Activated CD8-positive, alpha-beta T cell treated with anti-CD3 and anti-CD28 coated beads, Interleukin-2, amount 10 ng/mL, durations not matched to agents 7 days and 5 days (primary cell): ENCODE results near the gene HABP2. TPM values are rescaled to one million over a fixed set of nuclear protein-coding genes. Genes with fewer than 3 reads are reported as not detected.

Experiments used
- ATAC-seq: fragments of 150-1000 bp; cut with Tn5 transposase; one replicate; pipeline ENCODE4 v1.10.0; 2021; ENCODE audit warnings: moderate library complexity
- CTCF ChIA-PET: fragments of 350-600 bp; sonication (Branson Sonifier 250); formaldehyde crosslinking; loops from one replicate; lab custom pipeline; 2021; ENCODE audit warnings: antibody characterized with exemption; lab: Charles Lee
- POLR2A ChIA-PET: fragments of 350-600 bp; sonication (Branson Sonifier 250); formaldehyde crosslinking; loops from one replicate; lab custom pipeline; 2021; ENCODE audit warnings: antibody characterized with exemption; lab: Charles Lee
- DNase-seq: peaks from one replicate; pipeline ENCODE4 v3.0.0-alpha.2; 2020
- H3K27ac Mint-ChIP-seq: one replicate; pipeline ENCODE4 v1.8.0; 2021; ENCODE audit warnings: mild to moderate bottlenecking, mixed read lengths
- H3K27me3 Mint-ChIP-seq: one replicate; pipeline ENCODE4 v1.8.0; 2021; ENCODE audit warnings: low read depth, mixed read lengths
- H3K36me3 Mint-ChIP-seq: one replicate; pipeline ENCODE4 v1.8.0; 2021; ENCODE audit warnings: low read depth, mixed read lengths
- H3K4me1 Mint-ChIP-seq: one replicate; pipeline ENCODE4 v1.8.0; 2021; ENCODE audit warnings: low read depth, mixed read lengths
- H3K4me3 Mint-ChIP-seq: one replicate; pipeline ENCODE4 v1.8.0; 2021; ENCODE audit warnings: mild to moderate bottlenecking, mixed read lengths
- H3K9me3 Mint-ChIP-seq: one replicate; pipeline ENCODE4 v1.8.0; 2022; ENCODE audit warnings: mixed read lengths; ENCODE audit not compliant: insufficient read depth
- total RNA-seq, 2 experiments: library from RNA; stranded (reverse); gene quantifications; one replicate each; pipeline ENCODE4 v1.2.3, GENCODE V29; 2021

Gene HABP2
- total RNA-seq, 2 experiments from 2014 or later: not detected

DNA sequence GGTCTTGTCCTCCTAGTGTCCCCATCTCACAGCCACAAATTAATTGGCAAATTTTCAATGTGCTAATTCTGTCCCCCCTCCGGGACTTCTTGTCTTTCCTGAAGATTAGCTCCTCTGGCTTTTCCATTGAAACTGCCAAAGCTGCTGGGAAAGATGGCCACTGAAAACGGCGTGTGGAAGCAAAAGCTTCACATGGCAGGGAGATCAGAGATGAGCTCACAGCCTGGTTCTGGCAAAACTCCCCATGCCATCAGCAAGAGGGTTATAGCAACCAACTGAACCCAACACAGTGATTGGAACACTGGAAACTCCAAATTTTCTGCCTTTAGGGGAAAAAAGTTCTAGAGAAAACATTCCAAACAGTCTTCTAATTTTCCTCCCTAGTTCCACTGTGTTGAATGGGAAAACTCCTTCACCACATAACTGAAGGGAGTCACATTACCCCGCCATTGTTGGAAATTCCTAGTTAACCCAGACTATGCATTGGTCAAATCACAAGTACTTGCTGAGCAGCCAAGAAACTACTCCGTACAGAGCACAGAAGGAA is 74.0 kb downstream of the HABP2 start:
- Mint-ChIP-seq H3K36me3 (no peaks in the 10 kb centered on the region), H3K27me3 (peaks cover 21% of the 10 kb centered on the region), H3K4me1 (no peaks in the 10 kb centered on the region), H3K4me3 (no peak overlapping the region), H3K27ac (no peak overlapping the region), H3K9me3 (no peaks in the 10 kb centered on the region)
- DNase-seq: no peak
- POLR2A ChIA-PET: no interaction called here
- no peak for ATAC-seq
- CTCF ChIA-PET: interaction anchor here (1.0 kb wide), 1 partner anchor 30 kb away, joined by 3 read pairs; no protein-coding TSS in a partner anchor

DNA sequence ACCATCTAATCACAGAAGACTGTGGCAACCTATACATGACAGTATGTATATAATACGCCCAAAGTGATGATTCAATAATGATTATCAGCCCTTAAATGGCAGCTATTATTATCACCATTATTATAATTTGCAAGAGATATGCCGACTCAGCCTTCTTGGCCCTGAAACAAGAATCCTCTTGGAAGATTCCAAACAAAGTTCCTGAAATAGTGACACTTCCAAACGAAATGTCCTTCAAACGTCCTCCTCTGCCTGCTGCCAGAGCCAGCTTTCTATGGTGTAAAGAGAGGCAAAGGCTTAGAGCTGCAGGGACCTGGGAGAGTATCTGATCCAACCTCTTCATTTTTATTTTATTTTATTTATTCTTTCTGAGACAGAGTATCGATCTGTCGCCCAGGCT is 75.0 kb downstream of the HABP2 start:
- CTCF ChIA-PET: no interaction called here
- POLR2A ChIA-PET: no interaction called here
- peaks cover 23% of the 10 kb centered on the region for H3K27me3 Mint-ChIP-seq

DNA sequence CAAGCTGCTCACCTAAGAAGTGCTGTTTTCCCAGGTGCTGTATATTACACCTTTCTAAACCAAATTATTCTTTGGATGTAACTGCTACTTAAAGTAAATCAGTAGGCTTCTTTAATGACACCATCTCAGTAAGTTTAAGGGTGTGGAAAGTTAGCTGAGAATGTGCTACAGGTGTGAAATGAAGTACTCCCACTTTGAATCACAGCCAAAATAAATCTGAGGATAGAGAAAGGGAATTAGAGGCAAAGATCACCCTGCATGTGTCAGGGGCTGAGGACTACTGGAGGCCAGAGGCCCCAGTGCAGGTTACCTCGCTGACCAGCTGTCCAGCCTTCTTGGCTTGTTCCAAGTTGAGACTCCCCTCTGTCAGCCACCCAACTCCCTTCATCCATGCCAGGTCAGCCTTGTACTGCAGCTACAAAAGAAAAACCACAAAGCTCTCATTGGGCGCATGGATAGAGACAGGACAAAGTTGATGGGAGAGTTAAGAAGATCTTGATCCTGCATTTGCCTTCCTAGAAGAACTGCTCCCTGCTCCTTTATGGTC is 75.8 kb downstream of the HABP2 start:
- no peaks in the 10 kb centered on the region for H3K4me1 Mint-ChIP-seq
- CTCF ChIA-PET: no interaction called here

More for the DNA sequence above, 75.0 kb downstream of the HABP2 start:
- Mint-ChIP-seq H3K4me1 (no peaks in the 10 kb centered on the region), H3K9me3 (no peaks in the 10 kb centered on the region), H3K36me3 (no peaks in the 10 kb centered on the region), H3K27ac (no peak overlapping the region), H3K4me3 (no peak overlapping the region)
- DNase-seq: no peak
- ATAC-seq: no peak

DNA sequence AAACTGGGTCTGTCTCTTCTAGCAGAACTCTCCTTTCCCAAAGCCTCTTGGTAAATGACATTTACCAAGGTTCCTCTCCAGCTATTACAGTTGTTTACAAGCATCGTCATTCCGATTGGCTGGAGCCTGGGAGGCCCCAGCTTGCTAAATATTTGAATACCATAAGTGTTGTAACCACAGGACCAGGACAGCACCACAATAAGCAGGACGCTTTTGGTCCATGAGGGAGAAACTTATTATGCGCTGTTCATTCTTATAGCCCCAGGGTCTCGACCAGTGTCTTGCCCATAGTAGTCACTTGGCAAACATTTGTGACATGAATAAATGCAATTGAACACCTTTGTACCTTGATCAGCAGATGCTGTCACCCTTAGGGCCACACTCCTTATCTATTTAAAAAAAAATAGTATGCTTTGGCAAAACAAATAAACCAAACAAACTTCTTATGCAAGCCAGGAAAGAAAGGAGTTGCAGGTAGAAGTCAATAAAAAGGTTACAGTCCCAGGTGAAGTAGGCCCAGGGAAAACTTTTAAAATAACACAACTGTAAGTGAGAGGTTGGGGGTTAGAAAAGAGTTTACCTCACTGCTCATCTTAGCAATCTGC is 78.2 kb downstream of the HABP2 start:
- POLR2A ChIA-PET: no interaction called here
- DNase-seq (no peak), ATAC-seq (no peak)
- CTCF ChIA-PET: no interaction called here
- no peaks in the 10 kb centered on the region for H3K9me3 Mint-ChIP-seq
- H3K27ac Mint-ChIP-seq: no peak overlapping the region
- no peaks in the 10 kb centered on the region for H3K36me3 Mint-ChIP-seq
- peaks cover 11% of the 10 kb centered on the region for H3K27me3 Mint-ChIP-seq
- H3K4me3 Mint-ChIP-seq: no peak overlapping the region
- no peaks in the 10 kb centered on the region for H3K4me1 Mint-ChIP-seq

More for the DNA sequence above, 75.8 kb downstream of the HABP2 start:
- no peak for DNase-seq
- ATAC-seq: no peak
- POLR2A ChIA-PET: no interaction called here
- Mint-ChIP-seq H3K27me3 (peaks cover 21% of the 10 kb centered on the region), H3K9me3 (no peaks in the 10 kb centered on the region), H3K36me3 (no peaks in the 10 kb centered on the region), H3K4me3 (no peak overlapping the region), H3K27ac (no peak overlapping the region)

DNA sequence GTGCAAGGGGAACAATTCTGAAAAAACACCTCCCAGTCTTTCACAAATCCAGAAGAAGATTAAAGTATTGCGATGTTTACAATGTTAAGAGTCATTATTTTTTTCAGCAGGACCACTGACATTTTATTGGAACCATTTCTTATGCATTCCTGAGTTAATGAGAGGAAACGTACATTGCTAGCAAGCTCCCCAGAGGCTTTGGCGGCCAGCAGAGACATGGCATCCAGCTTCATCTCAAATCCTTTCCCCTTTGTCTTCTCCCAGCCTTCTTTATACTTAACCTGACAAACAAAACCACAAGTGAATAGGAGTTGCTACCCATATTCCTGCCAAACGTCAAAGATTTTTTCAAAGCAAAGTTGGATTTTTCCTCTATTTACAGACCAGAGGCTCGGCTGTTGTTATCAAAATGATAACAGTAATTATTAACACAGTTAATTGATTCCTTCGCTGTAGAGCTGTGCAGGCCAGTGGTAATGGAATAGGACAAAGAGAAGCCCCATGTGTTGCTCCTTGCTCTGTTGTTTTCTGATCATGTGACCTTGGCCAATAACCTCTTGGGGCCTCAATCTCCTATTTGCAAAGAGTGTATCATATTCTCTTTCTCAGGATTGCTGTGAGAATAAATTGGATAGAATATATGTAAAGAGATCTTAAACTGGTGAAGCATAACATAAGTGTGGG is 79.0 kb downstream of the HABP2 start:
- H3K27me3 Mint-ChIP-seq: peaks cover 9% of the 10 kb centered on the region
- ATAC-seq: no peak
- no peak overlapping the region for H3K4me3 Mint-ChIP-seq
- DNase-seq: no peak
- no peaks in the 10 kb centered on the region for H3K4me1 Mint-ChIP-seq
- H3K36me3 Mint-ChIP-seq: no peaks in the 10 kb centered on the region
- no peak overlapping the region for H3K27ac Mint-ChIP-seq
- H3K9me3 Mint-ChIP-seq: no peaks in the 10 kb centered on the region
- POLR2A ChIA-PET: no interaction called here
- CTCF ChIA-PET: no interaction called here

Other genes with a start within 250 kb of the HABP2 start
- not detected for gene NRAP, start 111.0 kb downstream of the HABP2 start, total RNA-seq
- 10 to 100 TPM; 28.7 to 32.6 TPM for gene CASP7, start 126.9 kb downstream of the HABP2 start, total RNA-seq
- not detected for gene PLEKHS1, start 198.6 kb downstream of the HABP2 start, total RNA-seq